Ishikawa (cell line): Measurements from ENCODE around the gene OSBPL9.

Source experiments
- CEBPB ChIP-seq: IDR thresholded peaks from 2 replicates; pipeline ENCODE4 v1.6.1; 2012
- TAF1 ChIP-seq: IDR thresholded peaks from 2 replicates; pipeline ENCODE4 v1.6.1; 2012; ENCODE audit warnings: low read depth, mild to moderate bottlenecking

GRCh38 chr1:51574796-51575195 lies 42.1 kb upstream of the OSBPL9 start:
- TF ChIP-seq CEBPB: no peak
- no peak for TF ChIP-seq TAF1
